ENCODE measurements around the gene TGFBI.

DNA sequence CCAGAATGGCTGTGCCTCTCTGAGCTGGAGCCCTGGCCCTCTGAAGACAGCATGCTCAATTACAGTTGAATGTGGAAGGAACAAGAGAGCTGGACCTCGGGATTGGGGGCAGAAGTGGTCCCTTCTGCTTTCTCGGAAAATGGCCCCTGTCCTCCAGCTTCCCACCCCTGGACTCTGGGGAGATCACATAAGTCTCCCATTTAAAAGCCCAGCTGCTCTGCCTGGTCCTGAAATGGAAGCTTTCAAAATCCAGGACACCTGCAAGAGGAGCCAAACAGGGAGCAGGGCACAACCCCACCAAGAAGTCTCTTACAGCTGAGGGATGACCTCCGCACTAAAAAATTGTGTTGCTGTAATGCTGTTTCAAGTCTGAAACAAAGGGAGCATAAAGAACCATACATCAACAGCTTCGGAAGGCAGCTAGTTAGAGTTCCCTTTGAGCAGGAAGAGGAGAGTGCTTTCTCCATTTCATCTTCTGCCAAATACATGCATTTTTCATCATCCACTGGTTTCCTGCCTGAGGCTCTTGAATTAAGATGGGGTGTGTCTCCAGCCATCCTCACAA lies 48.2 kb downstream of the TGFBI start:
- TF ChIP-seq, protein P1, sequence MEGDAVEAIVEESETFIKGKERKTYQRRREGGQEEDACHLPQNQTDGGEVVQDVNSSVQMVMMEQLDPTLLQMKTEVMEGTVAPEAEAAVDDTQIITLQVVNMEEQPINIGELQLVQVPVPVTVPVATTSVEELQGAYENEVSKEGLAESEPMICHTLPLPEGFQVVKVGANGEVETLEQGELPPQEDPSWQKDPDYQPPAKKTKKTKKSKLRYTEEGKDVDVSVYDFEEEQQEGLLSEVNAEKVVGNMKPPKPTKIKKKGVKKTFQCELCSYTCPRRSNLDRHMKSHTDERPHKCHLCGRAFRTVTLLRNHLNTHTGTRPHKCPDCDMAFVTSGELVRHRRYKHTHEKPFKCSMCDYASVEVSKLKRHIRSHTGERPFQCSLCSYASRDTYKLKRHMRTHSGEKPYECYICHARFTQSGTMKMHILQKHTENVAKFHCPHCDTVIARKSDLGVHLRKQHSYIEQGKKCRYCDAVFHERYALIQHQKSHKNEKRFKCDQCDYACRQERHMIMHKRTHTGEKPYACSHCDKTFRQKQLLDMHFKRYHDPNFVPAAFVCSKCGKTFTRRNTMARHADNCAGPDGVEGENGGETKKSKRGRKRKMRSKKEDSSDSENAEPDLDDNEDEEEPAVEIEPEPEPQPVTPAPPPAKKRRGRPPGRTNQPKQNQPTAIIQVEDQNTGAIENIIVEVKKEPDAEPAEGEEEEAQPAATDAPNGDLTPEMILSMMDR (IDR thresholded peaks at IDR 0.05): no peak
- TF ChIP-seq POLR2A (IDR thresholded peaks at IDR 0.05): no peak

Measured in esophagus squamous epithelium (tissue), 4 donors.